GM12878 (cell line): ENCODE data around the gene COTL1. TPM values are rescaled to one million over a fixed set of nuclear protein-coding genes. Genes with fewer than 3 reads are reported as not detected.
A peak's percentile ranks its signal among the peaks of the same experiment; 100 is the strongest.

ENCODE experiments used
- ATAC-seq: fragments of 200-7000 bp; cut with Tn5 transposase; 3 replicates; pipeline ENCODE4 v1.9.1; 2020; ENCODE audit warnings: mild to moderate bottlenecking, moderate library complexity
- BruUV-seq: library from RNA; stranded (reverse); fragments of 400-500 nt; replicated peaks from 2 replicates; lab custom pipeline; 2021; lab: Mats Ljungman, UMichigan
- CTCF ChIA-PET: fragments of 300-600 bp; sonication (Branson Sonifier 250); formaldehyde crosslinking; extraction: SDS; loops from one replicate; lab custom pipeline; 2021; ENCODE audit warnings: inconsistent platforms; lab: Yijun Ruan, JAX
- POLR2A ChIA-PET: fragments of 350-600 bp; formaldehyde crosslinking; extraction: SDS; loops from one replicate; lab custom pipeline; 2021; ENCODE audit warnings: inconsistent platforms; lab: Charles Lee
- RAD21 ChIA-PET: fragments of 300-600 bp; sonication (Branson Sonifier 250); formaldehyde crosslinking; loops from one replicate; lab custom pipeline; 2023; ENCODE audit warnings: antibody characterized with exemption; ENCODE audit not compliant: unreplicated experiment; lab: Charles Lee
- SMC1A ChIA-PET: fragments of 300-600 bp; sonication (Branson Sonifier 250); formaldehyde crosslinking; loops from one replicate; lab custom pipeline; 2023; ENCODE audit not compliant: unreplicated experiment, uncharacterized antibody; lab: Charles Lee
- DNase-seq: peaks from one replicate; pipeline ENCODE4 v3.0.0-alpha.2; 2011; ENCODE audit warnings: low read depth, low spot score
- FAIRE-seq: peaks from 3 replicates; lab custom pipeline; 2011; peaks lifted over from hg19 to GRCh38; lab: Jason Lieb, UNC
- H2AFZ ChIP-seq: 2 replicates; pipeline ENCODE4 v1.6.0; 2011; ENCODE audit warnings: low read depth, low read length, control low read depth; ENCODE audit not compliant: control insufficient read depth
- H3K27ac ChIP-seq: 2 replicates; pipeline ENCODE4 v1.5.1; 2011; ENCODE audit warnings: control low read depth; ENCODE audit not compliant: control insufficient read depth, insufficient read depth
- H3K27me3 ChIP-seq, 2 experiments: replicated peaks in 1 of 2; 2 replicates each; pipeline versions ENCODE4 v1.6.0 to v1.6.1; 2011; ENCODE audit warnings: low read length in 1 of 2; ENCODE audit not compliant: control insufficient read depth in 2 of 2, insufficient read depth in 2 of 2
- H3K36me3 ChIP-seq, 2 experiments: 2 replicates each; pipeline ENCODE4 v1.5.1; 2011; ENCODE audit warnings: low read length in 1 of 2; ENCODE audit not compliant: control insufficient read depth in 2 of 2, insufficient read depth in 2 of 2
- H3K4me1 ChIP-seq: 2 replicates; pipeline ENCODE4 v1.6.1; 2011; ENCODE audit warnings: mild to moderate bottlenecking, low read length, moderate library complexity, mixed read lengths; ENCODE audit not compliant: control insufficient read depth, insufficient read depth
- H3K4me2 ChIP-seq: 2 replicates; pipeline ENCODE4 v1.6.0; 2011; ENCODE audit warnings: control low read depth; ENCODE audit not compliant: control insufficient read depth, insufficient read depth
- H3K4me3 ChIP-seq: fragments of 200-600 bp; sonication (generic); 2 replicates; pipeline ENCODE4 v1.5.1; 2016
- H3K79me2 ChIP-seq: 2 replicates; pipeline ENCODE4 v1.6.0; 2011; ENCODE audit warnings: low read length; ENCODE audit not compliant: control insufficient read depth, insufficient read depth
- H3K9ac ChIP-seq: 2 replicates; pipeline ENCODE4 v1.8.0; 2011; ENCODE audit warnings: low read length, control low read depth, mixed read lengths; ENCODE audit not compliant: control insufficient read depth, insufficient read depth
- H3K9me3 ChIP-seq: replicated peaks from 3 replicates; pipeline ENCODE4 v1.5.1; 2011; ENCODE audit warnings: mild to moderate bottlenecking, low read length; ENCODE audit not compliant: control insufficient read depth, insufficient read depth
- H4K20me1 ChIP-seq: 2 replicates; pipeline ENCODE4 v1.6.0; 2011; ENCODE audit not compliant: control insufficient read depth, insufficient read depth
- ASH2L ChIP-seq: fragments of 300-600, 200-600 bp; sonication (generic); IDR thresholded peaks from 2 replicates; pipeline ENCODE4 v1.6.1; 2017; ENCODE audit warnings: low read depth, mild to moderate bottlenecking, borderline replicate concordance
- BHLHE40 ChIP-seq, 2 experiments: fragments of 450-650 bp in 1 of 2; IDR thresholded peaks; 2 replicates each; pipeline ENCODE4 v1.6.1; 2011 to 2017; ENCODE audit warnings: low read depth in 2 of 2, borderline replicate concordance in 1 of 2, improper control_type of control experiment in 1 of 2, low read length in 1 of 2, mild to moderate bottlenecking in 1 of 2
- CEBPB ChIP-seq, 2 experiments: fragments of 150-350 bp in 1 of 2; IDR thresholded peaks; 2 replicates each; pipeline ENCODE4 v1.6.1; 2012 to 2014; ENCODE audit warnings: low read depth in 2 of 2, low read length in 2 of 2, borderline replicate concordance in 1 of 2, inconsistent platforms in 1 of 2
- EP300 ChIP-seq, 2 experiments: fragments of 150-350 bp in 1 of 2; IDR thresholded peaks; 2 replicates each; pipeline ENCODE4 v1.6.1; 2011 to 2012; ENCODE audit warnings: low read depth in 2 of 2, low read length in 2 of 2, borderline replicate concordance in 1 of 2, improper control_type of control experiment in 1 of 2, inconsistent platforms in 1 of 2; ENCODE audit not compliant: control insufficient read depth in 1 of 2
- FOS ChIP-seq: IDR thresholded peaks from 3 replicates; pipeline ENCODE4 v1.6.1; 2011; ENCODE audit warnings: borderline replicate concordance; ENCODE audit not compliant: insufficient read length; ENCODE audit errors: extremely low read depth
- IKZF1 ChIP-seq: fragments of 450-650 bp; conservative IDR thresholded peaks from 2 replicates; pipeline ENCODE4 v1.6.1; 2017; ENCODE audit warnings: antibody characterized with exemption, mild to moderate bottlenecking
- MEF2B ChIP-seq: fragments of 450-650 bp; IDR thresholded peaks from 2 replicates; pipeline ENCODE4 v1.6.1; 2018; ENCODE audit warnings: mild to moderate bottlenecking, moderate library complexity; ENCODE audit not compliant: partially characterized antibody, poor library complexity, severe bottlenecking
- NBN ChIP-seq: fragments of 450-650 bp; IDR thresholded peaks from 2 replicates; pipeline ENCODE4 v1.6.1; 2016
- SPI1 ChIP-seq: IDR thresholded peaks from 2 replicates; pipeline ENCODE4 v1.6.1; 2011; ENCODE audit warnings: low read depth, mild to moderate bottlenecking, low read length, moderate library complexity, borderline replicate concordance; ENCODE audit not compliant: insufficient read depth
- STAT3 ChIP-seq: IDR thresholded peaks from 2 replicates; pipeline ENCODE4 v1.6.1; 2011; ENCODE audit warnings: low read depth, low read length, improper control_type of control experiment
- TAF1 ChIP-seq: IDR thresholded peaks from 2 replicates; pipeline ENCODE4 v1.6.1; 2011; ENCODE audit warnings: mild to moderate bottlenecking, low read depth, low read length, borderline replicate concordance
- USF1 ChIP-seq: IDR thresholded peaks from 2 replicates; pipeline ENCODE4 v1.6.1; 2011; ENCODE audit warnings: borderline replicate concordance, low read depth, mild to moderate bottlenecking, moderate library complexity, mixed read lengths, low read length; ENCODE audit not compliant: insufficient read depth; ENCODE audit errors: extremely low read length
- ZBED1 ChIP-seq: IDR thresholded peaks from 2 replicates; pipeline ENCODE4 v1.6.1; 2016; ENCODE audit warnings: borderline replicate concordance
- ZNF24 ChIP-seq: fragments of 450-650 bp; IDR thresholded peaks from 2 replicates; pipeline ENCODE4 v1.6.1; 2017; ENCODE audit warnings: antibody characterized with exemption, mild to moderate bottlenecking
- ZNF687 ChIP-seq: fragments of 450-650 bp; IDR thresholded peaks from 2 replicates; pipeline ENCODE4 v1.6.1; 2017; ENCODE audit warnings: mild to moderate bottlenecking, moderate library complexity
- WGBS: methylation state at CpG from one replicate; pipeline ENCODE4 v1.1.6; 2016; ENCODE audit warnings: low lambda C conversion rate; ENCODE audit not compliant: insufficient replicate concordance, insufficient coverage; ENCODE audit errors: missing lambda C conversion rate; 5-methylcytosine and 5-hydroxymethylcytosine counted together
- in situ Hi-C: fragments of 300-500 bp; cut with MboI; formaldehyde crosslinking; loops from 9 replicates; pipeline ENCODE4 v1.14.3; 2018; ENCODE audit warnings: mixed read lengths
- intact Hi-C: fragments of 100-400 bp; cut with micrococcal nuclease; formaldehyde crosslinking; loops from one replicate; pipeline ENCODE4 v1.14.2; 2022; ENCODE audit not compliant: unreplicated experiment
- polyA plus RNA-seq, 11 experiments: library from polyadenylated mRNA; depleted of rRNA in 4 of 11; unstranded in 6 of 11; stranded (reverse) in 5 of 11; fragments of >200 nt; fragmentation: Nextera tagmentation in 4 of 11; fragmentation: Illumina TruSeq in 1 of 11; extraction: Ambion mirVana in 4 of 11; extraction: Trizol in 1 of 11; gene quantifications; 1 replicate in 1 of 11; 2 replicates in 10 of 11; pipeline versions ENCODE4 v1.2.1 to v1.2.3, GENCODE V29; 2011 to 2016; ENCODE audit warnings: inconsistent platforms in 2 of 11, missing spikeins in 2 of 11, low read depth in 1 of 11
- total RNA-seq, 4 experiments: library from RNA; depleted of rRNA in 3 of 4; stranded (reverse); fragments of >200 nt in 3 of 4; fragmentation: Illumina TruSeq in 1 of 4; extraction: Trizol in 1 of 4; gene quantifications; 2 replicates each; pipeline versions ENCODE4 v1.2.1 to v1.2.3, GENCODE V29; 2013 to 2021
- TF ChIP-seq, protein P1 (sequence below): IDR thresholded peaks from 2 replicates; pipeline ENCODE4 v1.6.1; 2012; ENCODE audit warnings: low read depth, low read length, improper control_type of control experiment

Gene COTL1
- total and polyA plus RNA-seq, 10 of the 15 experiments (the other 5 are each of a cell fraction or from before 2014, with no cell fraction given) = 140 to 894 (median 330) TPM

DNA sequence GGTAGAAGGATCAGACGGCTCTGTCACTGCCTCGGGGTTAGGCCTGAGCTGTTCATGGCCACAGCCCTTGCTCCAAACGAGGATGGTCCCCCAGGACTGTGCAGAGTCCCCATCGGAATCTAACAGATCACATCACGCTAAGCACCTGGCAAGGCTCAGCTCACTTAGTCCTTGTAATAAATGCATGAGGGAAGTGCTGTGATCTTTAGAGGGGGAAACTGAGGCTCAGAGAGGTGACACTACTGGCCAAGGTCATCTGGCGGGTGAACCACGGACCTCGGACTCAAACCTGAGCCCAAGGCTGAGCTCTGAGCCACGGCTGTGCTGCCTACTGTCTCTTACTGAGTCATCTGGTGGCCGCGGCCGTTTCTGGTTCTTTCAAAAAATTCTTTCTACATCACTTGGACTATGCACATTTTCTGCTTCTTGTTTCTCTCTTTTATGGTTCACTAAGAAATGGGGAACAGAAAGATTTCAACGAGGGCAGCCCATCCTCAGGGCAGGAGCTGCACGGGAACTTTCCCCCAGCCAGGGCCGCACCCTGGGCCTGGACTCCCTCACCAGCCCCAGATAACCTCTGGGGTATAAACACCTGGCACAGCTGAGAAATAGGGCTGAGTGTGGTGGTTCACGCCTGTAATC lies 55.6 kb downstream of the COTL1 start:
- 18% methylated on average over 16 of the region's 16 CpGs for WGBS
- in situ Hi-C loops (no loop called here), intact Hi-C loops (loop anchor here (2.0 kb wide), 1 partner anchor 47 kb away; no protein-coding TSS in a partner anchor)
- no TSS peak for BruUV-seq
- ChIA-PET SMC1A (interaction anchor here (1.0 to 4.2 kb wide), 14 partner anchors 10 to 60 kb away, joined by 3 to 35 read pairs (median 5); no protein-coding TSS in a partner anchor), CTCF (interaction anchor here (1.0 to 4.1 kb wide), 10 partner anchors 25 to 176 kb away, joined by 3 to 23 read pairs (median 4); no protein-coding TSS in a partner anchor), RAD21 (interaction anchor here (1.0 to 1.8 kb wide), 11 partner anchors 8 to 60 kb away, joined by 3 to 11 read pairs (median 5); no protein-coding TSS in a partner anchor), POLR2A (interaction anchor here (0.6 to 1.9 kb wide), 4 partner anchors 30 to 120 kb away, joined by 3 to 10 read pairs (median 6); no protein-coding TSS in a partner anchor)
- H3K9ac ChIP-seq = no peak overlapping the region
- H3K27ac ChIP-seq = peak overlapping the region; percentile 66
- H3K9me3 ChIP-seq = no peaks in the 10 kb centered on the region; the same call in 2 of the 3 replicates
- no peaks in the 10 kb centered on the region for H3K27me3 ChIP-seq
- peak; percentile 92 for ATAC-seq
- no peaks in the 10 kb centered on the region for H4K20me1 ChIP-seq
- H3K79me2 ChIP-seq = no peaks in the 10 kb centered on the region
- H2AFZ ChIP-seq = no peak overlapping the region
- peak; percentile 64 for DNase-seq
- peak; percentile 78 for FAIRE-seq
- H3K36me3 ChIP-seq = peaks cover 18 to 38% of the 10 kb centered on the region in 2 experiments
- peak overlapping the region; percentile 39 for H3K4me2 ChIP-seq
- H3K4me3 ChIP-seq = no peak overlapping the region
- peaks cover 21% of the 10 kb centered on the region for H3K4me1 ChIP-seq
- TF ChIP-seq NBN = peak; percentile 35; the same call in 1 of the 2 replicates
- TF ChIP-seq ASH2L = no peak
- peak; percentile 8 for TF ChIP-seq USF1
- TF ChIP-seq, protein P1, sequence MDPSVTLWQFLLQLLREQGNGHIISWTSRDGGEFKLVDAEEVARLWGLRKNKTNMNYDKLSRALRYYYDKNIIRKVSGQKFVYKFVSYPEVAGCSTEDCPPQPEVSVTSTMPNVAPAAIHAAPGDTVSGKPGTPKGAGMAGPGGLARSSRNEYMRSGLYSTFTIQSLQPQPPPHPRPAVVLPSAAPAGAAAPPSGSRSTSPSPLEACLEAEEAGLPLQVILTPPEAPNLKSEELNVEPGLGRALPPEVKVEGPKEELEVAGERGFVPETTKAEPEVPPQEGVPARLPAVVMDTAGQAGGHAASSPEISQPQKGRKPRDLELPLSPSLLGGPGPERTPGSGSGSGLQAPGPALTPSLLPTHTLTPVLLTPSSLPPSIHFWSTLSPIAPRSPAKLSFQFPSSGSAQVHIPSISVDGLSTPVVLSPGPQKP = no peak
- peak; percentile 81 to 93 for TF ChIP-seq BHLHE40 (IDR thresholded peaks at IDR 0.05; ENCODE audit: borderline replicate concordance in 1 of 2, low read depth in 2 of 2, low read length in 1 of 2)
- TF ChIP-seq MEF2B = peak; percentile 60
- no peak for TF ChIP-seq TAF1
- peak; percentile 88 for TF ChIP-seq ZNF687
- TF ChIP-seq FOS = no peak
- peak; percentile 49; the same call in 1 of the 2 replicates for TF ChIP-seq ZBED1
- peak; percentile 71 for TF ChIP-seq IKZF1
- no peak for TF ChIP-seq CEBPB (IDR thresholded peaks at IDR 0.05; ENCODE audit: borderline replicate concordance in 1 of 2, low read depth in 2 of 2, low read length in 2 of 2)
- TF ChIP-seq SPI1 = peak; percentile 75
- TF ChIP-seq ZNF24 = no peak
- TF ChIP-seq STAT3 = no peak
- TF ChIP-seq EP300 (IDR thresholded peaks at IDR 0.05; ENCODE audit: borderline replicate concordance in 1 of 2, control insufficient read depth in 1 of 2, low read depth in 2 of 2, low read length in 2 of 2) = peak in 1 of 2 experiments; percentile 6; a peak in 1 of 4 replicates
